ENCODE data around the gene SCRT2.

The SCRT2 gene

GRCh38 chr20:631101-631500, 44.5 kb downstream of the SCRT2 start:
- TF ChIP-seq CTCF (conservative IDR thresholded peaks at IDR 0.05; ENCODE audit: low read depth, low read length): no peak
- DNase-seq (ENCODE audit: low read depth): no peak
- H3K4me3 ChIP-seq (ENCODE audit: low read length): no peak overlapping the region

GRCh38 chr20:626579-626978, 49.0 kb downstream of the SCRT2 start:
- DNase-seq (ENCODE audit: low read depth): no peak
- H3K4me3 ChIP-seq (ENCODE audit: low read length): no peak overlapping the region
- no peak for TF ChIP-seq CTCF (conservative IDR thresholded peaks at IDR 0.05; ENCODE audit: low read depth, low read length)

GRCh38 chr20:625360-625932, 50.2 kb downstream of the SCRT2 start:
- no peak overlapping the region for H3K4me3 ChIP-seq (ENCODE audit: low read length)
- no peak for TF ChIP-seq CTCF (conservative IDR thresholded peaks at IDR 0.05; ENCODE audit: low read depth, low read length)

GRCh38 chr20:623704-624103, 51.9 kb downstream of the SCRT2 start:
- TF ChIP-seq CTCF (conservative IDR thresholded peaks at IDR 0.05; ENCODE audit: low read depth, low read length): no peak
- DNase-seq (ENCODE audit: low read depth): no peak
- H3K4me3 ChIP-seq (ENCODE audit: low read length): no peak overlapping the region

More at GRCh38 chr20:625360-625932, 50.2 kb downstream of the SCRT2 start:
- no peak for DNase-seq (ENCODE audit: low read depth)

- DNase-seq (ENCODE audit: low read depth): no peak
- H3K4me3 ChIP-seq (ENCODE audit: low read length): no peak overlapping the region
- TF ChIP-seq CTCF (conservative IDR thresholded peaks at IDR 0.05; ENCODE audit: low read depth, low read length): no peak
Measured at GRCh38 chr20:623021-623420, 52.6 kb downstream of the SCRT2 start.

- no peak for DNase-seq (ENCODE audit: low read depth)
- no peak overlapping the region for H3K4me3 ChIP-seq (ENCODE audit: low read length)
- TF ChIP-seq CTCF (conservative IDR thresholded peaks at IDR 0.05; ENCODE audit: low read depth, low read length): no peak
Measured at GRCh38 chr20:622161-622560, 53.4 kb downstream of the SCRT2 start.

GRCh38 chr20:621125-621756, 54.4 kb downstream of the SCRT2 start:
- TF ChIP-seq CTCF (conservative IDR thresholded peaks at IDR 0.05; ENCODE audit: low read depth, low read length): no peak
- no peak for DNase-seq (ENCODE audit: low read depth)
- no peak overlapping the region for H3K4me3 ChIP-seq (ENCODE audit: low read length)
